HG02840 (cell line): ENCODE results near the gene WNT9B.
"Not testable (repeated sequence)": the region's sequence is repeated elsewhere in the genome, so short reads cannot be mapped to it uniquely, and the experiment has no call there.

ENCODE experiments used
- ATAC-seq: cut with Tn5 transposase; IDR thresholded peaks from one replicate; pipeline ENCODE4 v1.9.1; 2021; ENCODE audit warnings: mild to moderate bottlenecking, moderate library complexity, moderate number of reproducible peaks; ENCODE audit not compliant: unreplicated experiment, low FRiP score

The WNT9B gene

DNA sequence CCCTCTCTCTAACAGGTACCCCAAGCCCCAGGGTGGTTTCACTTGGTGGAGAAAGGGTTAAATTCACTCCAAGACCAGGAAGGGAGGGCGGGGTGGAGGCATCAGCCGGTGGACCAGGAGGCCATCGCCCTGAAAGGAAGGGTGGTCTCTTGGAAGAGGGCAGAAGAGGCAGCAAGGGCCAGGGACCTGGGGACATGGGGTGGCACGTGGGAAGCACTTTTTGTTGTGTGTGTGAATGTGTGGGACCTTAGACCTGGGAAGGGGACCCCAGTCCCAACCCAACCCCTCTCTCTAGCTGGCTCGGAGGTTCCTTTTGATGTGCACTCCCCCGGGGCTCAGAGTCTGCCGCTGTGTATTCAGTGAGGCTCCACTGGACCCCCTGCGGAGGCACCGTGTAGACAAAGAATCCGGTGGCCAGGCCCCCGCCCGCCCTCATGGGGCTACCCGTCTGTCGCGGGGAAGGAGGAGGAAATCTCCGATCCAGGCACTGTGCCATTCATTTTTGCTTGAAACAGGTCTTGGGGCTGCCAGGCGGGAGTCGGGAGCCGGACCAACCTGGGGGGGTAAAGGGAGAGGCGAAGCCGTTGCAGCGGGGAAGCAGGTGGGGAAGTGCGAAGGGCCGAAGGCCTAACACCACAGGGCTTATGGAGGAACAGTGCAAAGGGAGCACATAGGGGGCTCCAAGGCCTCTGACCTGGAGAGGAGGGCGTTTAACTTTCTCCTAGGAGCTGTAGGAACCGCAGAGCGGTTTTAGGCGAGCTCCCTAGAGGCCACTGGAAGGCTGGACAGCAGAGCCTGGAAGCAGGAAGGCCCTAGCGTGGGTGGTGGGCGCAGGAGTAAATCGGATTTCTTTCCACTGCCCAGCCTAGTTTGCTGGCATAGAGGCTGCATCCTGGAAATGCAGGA, 29.6 kb upstream of the WNT9B start:
- ATAC-seq = no peak

DNA sequence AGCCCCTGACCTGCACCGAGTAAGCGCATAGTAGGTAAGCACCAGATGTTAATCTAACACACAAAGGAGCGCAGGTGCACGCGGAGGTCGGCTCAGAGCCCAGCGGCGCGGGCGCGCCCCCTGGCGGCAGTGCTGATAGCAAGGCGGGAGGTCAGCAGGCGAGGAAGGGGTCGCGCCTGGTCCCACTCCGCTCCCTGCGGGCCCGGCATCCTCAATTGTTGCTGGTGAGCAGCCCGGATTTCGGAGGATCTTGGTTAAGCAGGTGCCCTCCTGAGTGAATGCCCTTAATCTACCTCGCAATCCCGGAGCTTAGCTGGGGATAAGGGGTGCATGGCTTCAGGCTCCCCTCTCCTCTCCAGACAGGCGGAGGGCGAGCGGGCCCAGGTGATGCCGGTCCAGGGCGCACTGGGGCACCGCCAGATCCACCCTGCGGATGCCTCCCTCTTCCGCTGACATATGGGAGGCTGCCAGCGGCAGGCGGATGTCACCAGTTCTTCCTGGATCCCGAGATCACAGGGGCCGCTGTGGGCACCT, 28.9 kb upstream of the WNT9B start:
- ATAC-seq = no peak

DNA sequence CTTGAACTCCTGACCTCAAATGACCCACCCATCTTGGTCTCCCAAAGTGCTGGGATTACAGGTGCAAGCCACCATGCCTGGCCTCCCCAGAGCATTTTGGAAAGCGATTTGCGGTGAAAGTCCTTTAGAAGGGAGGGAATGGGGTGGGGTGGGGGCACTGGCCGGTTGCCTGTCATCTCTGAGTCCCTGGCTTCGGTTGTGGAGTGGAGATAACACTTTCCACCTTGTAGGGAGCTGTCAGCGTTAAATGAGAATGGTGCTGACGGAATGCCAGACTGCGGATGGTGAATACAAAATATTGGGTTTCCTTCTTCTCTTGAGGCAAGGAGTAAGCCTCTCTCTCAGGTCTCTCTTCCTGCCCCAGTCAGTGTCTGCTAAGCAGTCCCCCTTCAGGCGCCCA, 27.7 kb upstream of the WNT9B start:
- no peak for ATAC-seq

DNA sequence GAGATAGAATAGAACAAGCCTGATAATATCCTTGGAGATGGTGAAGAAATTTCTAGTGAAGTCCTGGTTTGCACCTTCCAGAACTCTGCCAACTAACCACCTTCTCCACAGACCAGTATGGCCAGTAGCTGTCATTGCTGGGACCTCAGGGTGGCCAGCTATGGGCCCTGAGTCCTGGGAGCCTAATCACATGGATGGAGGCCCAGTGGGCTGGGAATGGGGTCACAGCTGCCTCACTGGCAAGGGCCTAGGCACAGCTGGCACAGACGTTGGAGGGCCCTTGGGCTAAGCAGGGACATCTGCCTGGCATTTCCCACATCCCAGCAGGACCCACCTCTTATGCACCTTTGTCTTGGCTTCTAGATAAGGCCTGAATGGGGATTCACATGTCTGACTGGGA, 25.3 kb upstream of the WNT9B start:
- ATAC-seq = no peak

DNA sequence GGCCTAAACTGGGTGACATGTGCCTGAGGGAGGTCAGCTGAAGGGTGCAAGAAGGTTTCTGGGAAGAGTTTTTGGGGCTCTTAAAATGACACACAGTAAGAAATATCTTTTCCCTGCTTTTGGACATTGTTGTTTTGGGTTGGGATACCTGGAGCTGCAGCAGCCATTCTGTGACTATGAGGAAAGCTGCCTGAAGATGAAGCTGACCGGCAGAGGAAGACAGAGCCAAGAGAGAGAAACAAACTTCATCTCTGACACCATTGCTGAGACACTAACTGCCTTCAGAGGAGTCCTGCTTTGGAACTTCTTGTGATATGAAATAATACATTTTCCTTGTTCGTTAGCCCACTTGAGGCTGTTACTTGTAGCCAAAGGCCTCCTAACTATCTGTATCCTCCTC, 24.1 kb upstream of the WNT9B start:
- no peak for ATAC-seq

DNA sequence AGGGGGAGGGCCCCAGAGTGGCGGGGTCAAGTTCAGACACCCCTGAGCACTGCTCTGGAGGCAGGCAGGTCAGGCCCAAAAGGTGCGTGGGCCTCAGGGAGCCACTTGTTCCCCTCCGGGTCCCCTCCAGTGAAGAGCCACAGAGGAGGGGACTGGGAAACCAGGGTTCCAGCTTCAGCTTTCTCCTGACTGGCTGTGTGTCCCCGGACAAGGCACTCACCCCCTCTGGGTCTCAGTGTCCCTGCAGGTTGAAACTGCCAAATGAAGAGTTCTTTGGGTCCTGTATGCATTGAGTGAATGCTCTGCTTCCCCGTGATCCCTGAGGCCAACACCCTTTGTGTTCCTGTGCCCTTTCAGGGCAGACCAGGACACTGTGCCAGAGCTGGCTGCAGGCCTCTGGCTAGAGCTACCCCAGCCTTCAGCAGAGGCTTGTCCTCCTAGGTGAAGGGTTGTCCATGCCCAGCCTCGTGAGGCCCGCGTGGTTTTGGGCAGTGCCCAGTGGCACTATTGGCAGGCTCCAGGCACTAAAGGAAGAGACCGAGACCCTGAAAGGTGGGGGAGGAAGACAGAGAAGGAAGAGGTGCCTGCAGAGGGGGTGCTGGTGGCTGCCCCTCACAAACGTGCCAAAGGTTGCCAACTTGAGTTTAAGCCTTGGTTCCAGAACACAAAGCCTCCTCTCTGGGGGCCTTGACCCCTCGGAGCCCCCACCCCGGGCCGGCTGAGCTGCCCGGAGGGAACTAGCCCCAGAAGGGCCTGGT, 19.6 kb upstream of the WNT9B start:
- no peak for ATAC-seq

DNA sequence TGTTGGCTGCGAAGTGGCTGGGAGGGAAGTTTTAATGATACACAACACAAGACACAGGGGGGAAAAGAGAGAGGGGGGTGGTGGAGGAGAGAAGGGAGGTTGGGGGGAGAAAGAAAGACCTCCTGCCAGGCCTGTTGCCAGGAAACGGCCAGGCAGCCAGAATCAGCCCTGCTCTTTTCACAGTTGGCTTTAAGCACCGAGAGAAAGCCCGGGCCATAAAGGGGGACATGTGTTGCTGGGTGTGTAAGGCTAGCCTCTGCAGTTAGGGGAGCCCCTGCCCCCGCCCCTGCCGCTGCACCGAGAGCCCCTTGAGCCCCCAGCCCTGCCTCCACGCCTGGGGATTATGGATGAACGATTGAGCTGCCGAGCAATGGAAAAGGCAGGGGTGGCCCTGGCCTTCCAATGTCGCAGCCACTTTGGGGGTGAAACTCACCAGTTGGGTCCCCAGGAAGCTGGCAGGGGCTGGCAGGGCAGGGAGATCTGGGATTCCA, 19.0 kb upstream of the WNT9B start:
- no peak for ATAC-seq

DNA sequence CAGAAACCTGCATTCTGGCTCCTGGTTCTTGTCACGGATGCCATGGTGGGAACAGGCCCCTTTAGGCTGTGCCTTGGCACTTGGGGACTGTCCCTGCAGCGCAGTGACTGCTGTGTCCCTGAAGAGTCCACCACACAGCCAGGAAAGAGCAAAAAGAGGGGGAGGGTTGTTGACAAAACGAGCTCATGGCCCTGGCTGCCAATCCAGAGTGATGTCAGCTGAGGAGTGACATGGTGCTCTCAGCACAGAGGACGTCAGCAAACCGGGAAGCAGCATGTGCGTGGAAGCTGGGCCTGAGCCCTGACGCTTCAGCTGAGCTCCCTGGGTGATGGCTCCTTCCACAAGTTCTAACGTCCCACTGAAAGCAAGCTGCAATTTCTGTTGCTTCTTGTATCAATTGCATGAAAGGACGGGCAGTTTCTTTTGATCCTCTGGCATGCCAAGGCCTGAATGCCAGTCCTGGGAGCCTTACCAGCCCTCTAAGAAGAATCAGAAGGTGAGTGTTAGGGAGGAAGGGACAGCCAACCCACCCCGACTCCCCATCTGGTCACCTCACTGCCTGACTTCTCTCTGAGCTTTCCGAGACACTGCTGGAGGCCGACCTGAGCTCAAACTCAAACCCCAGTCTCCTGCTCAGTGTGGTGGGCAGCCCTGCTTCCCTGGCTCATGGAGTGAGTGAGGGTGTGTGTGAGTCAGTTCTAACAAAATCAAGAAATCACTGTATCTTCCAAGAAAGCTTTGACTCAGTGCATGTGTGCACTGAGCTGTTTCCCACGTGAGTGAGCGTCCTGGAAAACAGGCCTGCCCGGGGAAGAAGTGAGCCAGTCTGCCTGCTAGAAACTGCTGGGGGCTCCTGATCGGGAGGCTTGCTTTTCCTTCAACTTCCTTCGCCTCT, 18.2 kb upstream of the WNT9B start:
- no peak for ATAC-seq

DNA sequence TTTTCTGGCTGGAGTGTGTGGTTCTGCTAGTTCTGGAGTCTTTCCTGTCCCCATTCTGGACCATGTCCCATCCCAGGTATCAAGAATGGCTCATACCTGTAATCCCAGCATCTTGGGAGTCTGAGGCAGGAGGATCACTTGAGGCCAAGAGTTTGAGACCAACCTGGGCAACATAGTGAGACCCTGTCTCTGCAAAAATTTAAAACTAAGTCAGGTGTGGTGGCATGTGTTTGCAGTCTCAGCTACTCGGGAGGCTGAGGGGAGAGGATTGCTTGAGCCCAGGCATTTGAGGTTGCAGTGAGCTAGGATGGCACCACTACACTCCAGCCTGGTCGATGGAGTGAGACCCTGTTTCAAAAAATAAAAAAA, 17.6 kb upstream of the WNT9B start:
- no peak for ATAC-seq

DNA sequence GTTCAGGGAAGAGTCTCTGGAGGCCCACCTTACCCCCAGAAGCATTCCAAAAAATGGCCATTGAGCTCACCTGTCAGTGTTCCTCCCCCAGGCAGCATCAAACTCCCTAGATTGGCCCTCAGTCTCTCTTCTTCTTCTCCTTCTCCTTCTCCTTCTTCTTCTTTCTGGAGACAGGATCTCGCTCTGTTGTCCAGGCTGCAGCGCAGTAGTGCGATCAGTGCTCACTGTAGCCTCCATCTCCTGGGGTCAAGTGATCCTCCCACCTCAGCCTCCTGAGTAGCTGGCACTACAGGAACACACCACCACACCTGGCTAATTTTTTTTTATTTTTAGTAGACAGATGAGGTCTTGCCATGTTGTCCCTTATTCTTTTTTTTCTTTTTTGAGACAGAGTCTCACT, 16.5 kb upstream of the WNT9B start:
- no peak for ATAC-seq

DNA sequence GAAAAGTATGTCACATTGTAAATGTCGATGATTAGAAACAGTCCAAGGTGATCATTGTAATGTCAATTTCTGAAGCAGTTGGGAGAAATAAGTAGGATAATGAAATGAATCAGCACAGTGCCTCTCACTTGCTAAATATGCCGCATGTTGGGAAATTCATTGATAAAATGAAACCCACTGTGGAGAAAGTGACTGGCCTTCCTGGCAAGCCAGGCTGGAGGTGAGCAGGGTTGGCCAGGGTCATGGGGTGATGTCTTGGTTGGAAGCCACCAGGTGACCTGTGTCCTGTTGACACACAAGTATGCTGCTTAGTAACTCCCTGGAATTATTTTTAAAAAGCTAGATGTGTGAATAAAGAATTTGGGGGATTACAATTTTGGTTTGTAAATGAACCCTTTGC, 14.9 kb upstream of the WNT9B start:
- ATAC-seq = no peak

DNA sequence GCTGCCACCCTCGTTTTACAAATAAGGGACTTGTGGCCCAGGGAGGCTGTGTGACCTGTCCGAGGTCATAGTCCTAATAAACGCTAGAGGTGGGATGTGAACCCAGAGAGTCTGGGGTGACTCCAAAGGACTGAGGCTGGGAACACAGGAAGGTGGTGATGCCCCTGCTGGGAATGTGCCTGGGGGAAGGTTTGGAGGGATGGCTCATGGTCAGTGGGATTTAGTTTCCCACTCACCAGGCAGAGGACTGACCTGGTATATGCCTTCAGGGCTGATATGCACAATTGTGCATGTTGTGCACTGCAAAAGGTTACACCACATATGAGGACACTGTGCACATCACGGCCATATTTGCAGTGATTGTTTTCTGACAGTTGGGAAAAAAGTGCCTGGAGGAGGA, 13.9 kb upstream of the WNT9B start:
- ATAC-seq = no peak

DNA sequence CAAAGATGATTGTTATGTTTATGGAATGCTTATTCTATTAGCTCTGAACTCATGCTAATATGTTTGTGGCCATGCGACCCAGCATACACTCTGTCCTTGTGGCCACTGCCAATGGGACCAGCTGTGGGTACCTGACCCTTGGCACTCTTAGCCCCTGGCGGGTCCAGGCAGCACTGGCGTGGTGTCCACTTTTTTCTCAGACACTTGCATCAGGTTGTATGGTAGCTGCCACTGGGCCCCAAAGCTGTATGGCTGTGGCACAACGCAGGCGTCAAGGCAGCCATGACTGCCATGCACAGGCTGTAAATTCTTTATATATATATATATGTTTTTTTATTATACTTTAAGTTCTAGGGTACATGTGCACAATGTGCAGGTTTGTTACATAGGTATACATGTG, 12.2 kb upstream of the WNT9B start:
- no peak for ATAC-seq

DNA sequence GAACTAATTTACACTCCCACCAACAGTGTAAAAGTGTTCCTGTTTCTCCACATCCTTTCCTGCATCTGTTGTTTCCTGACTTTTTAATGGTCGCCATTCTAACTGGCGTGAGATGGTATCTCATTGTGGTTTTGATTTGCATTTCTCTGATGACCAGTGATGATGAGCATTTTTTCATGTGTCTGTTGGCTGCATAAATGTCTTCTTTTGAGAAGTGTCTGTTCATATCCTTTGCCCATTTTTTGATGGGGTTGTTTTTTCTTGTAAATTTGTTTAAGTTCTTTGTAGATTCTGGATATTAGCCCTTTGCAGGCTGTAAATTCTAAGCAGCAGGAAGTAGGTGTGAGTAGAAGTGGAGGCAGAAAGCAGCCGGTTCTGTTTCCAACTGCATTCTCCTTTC, 10.8 kb upstream of the WNT9B start:
- ATAC-seq = not testable (repeated sequence)

DNA sequence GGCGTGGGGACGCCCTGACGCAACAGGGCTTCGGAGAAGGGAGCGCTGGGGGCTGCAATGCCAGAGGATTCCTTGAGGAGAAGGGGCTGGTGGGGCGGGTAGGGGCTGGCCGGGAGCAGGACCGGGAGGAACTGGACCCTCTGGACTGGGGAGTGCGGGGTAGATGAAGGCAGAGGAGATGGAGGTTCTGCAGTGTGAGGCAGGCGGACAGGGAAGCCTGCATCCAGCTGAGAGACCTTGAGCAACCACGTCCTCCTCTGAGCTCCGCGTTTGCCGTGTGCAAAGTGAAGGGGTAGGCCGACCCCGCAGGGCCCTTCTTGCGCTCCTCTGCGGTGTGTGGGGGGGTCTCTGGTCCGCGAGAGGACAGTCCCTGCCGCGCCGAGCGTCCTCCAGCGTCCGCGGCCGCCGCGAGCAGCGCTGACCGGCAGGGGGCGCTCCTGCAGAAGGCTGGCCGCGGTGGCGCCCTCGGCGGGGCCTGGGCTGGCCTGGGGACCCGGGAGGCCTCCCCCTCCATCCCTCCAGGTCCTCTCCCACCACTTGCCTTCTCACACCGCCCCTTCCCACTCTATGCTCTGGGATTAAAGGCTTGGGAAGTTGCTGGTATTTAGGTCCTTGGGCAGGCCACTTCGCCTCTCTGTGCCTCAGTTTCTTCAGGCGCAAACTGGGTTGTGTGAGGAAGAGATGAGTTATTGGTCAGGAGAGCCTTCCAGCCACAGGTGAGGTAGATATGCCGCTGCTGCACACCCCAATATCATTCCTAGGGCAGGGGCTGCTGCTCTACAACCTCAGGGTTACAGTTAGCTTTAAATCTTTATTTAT, 9.6 kb upstream of the WNT9B start:
- ATAC-seq = no peak

DNA sequence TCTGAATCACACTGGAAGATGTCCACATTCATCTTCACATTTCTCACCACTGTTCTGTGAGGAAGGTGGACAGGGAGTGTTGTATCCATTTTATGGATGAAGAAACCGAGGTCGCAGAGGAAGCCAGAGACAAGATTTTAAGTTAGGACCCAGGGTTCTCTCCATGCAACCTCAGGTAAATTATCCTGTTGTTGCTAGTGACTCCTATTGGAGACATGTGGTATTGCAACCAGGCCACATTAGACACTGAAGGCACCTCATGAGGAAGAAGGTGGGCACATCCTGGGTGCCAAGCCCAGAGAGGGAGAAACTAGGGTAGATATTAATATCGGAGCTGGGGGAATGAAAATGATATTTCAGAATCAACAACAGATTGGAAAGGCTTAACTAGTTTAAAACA, 8.5 kb upstream of the WNT9B start:
- no peak for ATAC-seq

DNA sequence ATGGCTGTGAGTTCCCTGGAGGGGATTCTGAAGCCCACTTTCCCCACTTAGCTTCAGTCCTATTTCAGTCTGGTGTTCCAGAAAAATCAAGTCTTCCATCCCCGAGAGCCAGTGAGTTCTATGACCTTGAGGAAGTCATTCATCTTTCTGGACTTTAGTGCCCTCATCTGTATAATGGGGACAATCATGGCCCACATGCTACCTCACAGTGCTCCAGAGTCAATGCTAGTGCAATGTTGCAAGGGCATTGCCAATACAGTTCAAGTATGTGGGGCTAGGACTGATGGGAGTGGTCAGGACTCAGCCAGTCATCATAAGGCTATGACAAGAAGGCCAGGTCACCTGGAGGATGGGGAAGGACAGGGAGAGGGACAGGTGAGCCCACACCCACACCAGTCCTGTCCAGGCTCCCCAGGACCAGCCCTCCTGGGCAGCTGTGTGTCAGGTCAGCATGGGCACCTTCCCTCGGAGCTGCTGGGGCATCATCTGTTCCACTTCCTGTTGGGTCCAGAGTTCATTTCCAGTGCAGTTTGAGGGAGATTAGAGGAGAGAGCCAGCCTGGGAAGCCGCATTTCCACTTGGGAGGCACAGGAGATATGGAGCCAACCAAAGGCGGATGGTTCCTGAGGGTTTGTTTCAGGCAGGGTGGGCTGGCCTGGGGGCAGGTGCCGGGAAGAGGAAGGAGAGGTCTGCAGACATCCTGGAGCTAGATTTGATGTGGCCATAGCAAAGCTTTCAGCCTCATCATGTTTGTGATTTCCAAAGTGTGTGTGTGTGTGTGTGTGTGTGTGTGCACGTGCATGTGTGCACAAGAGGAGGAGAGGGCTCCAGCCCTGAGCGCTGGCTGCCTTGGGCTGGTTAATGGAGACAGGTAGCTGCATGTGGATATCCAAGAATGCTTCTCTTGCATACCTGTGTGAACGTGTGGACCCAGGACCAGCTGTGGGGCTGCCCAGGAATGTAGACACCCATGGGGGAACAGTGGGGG, 3.9 kb upstream of the WNT9B start:
- ATAC-seq = no peak

DNA sequence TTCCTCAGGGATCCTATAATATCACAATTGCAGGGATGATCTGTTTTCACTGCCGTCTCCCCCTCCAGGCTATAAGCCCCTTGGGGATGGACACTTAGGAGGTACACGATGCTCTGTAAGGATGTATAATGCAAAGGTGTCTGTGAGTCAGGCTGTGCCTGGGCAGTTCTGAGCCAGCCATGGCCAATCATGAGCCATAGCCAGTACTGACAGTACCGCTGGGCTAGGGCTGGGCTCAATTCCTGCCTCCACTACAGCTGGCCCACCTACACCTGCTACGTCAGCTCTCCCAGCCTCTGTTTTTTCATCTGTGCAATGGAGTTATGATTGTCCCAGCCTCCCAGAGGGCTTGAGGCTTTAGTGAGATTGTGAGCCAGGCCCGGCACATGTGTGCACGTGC, 2.8 kb upstream of the WNT9B start:
- ATAC-seq = no peak

DNA sequence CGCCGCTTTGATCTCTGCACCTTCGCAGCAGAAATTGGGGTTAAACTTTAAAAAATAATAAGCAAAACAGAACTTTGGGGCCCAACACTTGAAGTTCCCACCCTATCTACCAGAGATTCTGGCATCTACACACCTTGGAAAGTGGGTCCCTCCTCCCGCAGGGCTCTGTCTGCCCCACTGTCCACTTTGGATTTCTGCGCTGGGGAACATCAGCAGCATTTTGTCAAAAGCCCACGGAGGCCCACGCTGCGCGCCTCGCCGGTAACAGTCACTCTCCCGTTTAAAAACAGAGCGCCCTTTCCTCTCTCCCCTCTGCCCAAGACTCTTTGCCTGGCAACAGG, 725 bp upstream of the WNT9B start:
- ATAC-seq = no peak
